Activated T-cell treated with anti-CD3 and anti-CD28 coated beads for 48 hours (primary cell): ENCODE data around the gene ZNF862.

Source experiments
- DNase-seq: peaks from one replicate; pipeline ENCODE4 v3.0.0-alpha.2; 2020; ENCODE audit warnings: low read depth

The ZNF862 gene

DNA sequence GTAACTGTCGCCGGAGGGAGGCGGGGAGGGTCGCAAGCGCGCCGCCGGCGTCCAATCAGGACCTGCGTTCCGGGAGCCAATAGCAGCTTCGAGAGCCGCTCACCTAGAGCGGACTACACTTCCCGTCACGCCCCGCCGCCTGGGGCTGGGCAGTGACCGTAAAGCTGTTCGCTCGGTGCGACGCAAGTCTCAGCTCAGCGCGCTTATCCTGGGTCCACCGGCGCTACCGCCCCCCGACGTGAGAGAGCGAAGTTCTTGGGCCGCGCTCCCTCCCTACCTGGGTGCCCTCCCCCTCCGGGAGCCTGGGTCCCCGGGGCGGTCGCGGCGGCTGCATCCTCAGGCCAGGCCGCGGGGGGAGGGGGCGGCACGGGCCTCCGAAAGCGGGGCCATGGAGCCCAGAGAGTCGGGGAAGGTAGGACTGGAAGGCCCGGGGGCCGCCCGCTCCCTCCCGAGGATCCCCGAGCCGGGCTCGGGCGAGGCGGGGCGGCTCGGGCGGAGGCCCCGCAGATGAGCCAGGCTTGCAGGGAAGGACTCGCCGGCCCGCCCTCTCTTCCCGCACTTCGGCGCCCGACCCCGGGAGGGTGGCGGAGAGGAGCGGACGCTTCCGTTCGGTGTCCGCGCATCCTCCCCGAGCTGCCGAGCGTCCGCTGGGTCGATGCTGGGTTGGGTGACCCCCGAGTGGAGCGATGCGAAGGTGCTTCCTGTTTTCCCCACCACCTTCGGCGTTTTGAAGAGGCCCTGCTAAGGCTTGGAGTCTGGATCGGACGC is at the start of gene ZNF862:
ZNF862 (plus strand) TSS at position 152 of the 768 bp plus-strand sequence; CDS start at position 389, 237 bp downstream.
- peak; percentile 94 for DNase-seq

- DNase-seq: no peak
These were observed 49.1 kb upstream of the ZNF862 start for GRCh38 chr7:149789101-149789500.

DNA sequence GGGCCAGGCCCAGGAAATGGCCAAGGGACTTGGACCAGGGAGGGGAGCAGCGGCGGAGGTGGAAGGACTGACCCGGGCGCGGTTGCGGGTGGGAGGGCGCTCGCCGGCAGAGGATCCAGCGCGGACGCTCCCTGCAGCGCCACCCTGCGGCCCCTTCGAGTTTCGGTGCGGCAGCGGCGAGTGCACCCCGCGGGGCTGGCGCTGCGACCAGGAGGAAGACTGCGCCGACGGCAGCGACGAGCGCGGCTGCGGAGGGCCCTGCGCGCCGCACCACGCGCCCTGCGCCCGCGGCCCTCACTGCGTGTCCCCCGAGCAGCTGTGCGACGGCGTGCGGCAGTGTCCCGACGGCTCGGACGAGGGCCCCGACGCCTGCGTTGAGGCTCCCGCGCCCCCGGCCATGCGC is 48.0 kb upstream of the ZNF862 start:
- DNase-seq: peak; percentile 60

DNA sequence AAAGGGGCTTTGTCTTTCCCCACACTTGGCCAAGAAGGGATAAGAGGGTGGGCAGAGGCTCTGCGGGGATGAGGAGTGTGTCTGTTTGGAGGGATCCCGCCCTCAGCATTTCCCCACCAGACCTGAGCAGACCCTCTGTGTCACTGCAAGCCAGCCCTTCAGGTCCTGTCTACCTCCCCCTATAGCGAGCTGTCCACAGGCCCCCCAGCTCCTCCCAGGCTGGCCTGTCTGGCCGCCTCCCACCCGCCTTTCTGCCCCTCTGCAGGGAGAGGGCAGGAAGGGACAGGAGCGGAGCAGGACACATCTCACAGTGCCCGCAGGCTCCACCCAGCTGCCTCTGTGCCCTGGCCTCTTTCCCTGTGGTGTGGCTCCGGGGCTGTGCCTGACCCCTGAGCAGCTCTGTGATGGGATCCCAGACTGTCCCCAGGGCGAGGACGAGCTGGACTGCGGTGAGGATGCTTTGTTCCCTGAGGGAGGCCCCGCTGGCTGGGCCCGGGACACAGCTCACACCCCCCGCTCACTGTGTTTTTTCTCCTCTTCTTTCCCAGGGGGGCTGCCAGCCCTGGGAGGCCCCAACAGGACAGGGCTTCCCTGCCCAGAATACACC is 47.3 kb upstream of the ZNF862 start:
- DNase-seq: no peak

DNA sequence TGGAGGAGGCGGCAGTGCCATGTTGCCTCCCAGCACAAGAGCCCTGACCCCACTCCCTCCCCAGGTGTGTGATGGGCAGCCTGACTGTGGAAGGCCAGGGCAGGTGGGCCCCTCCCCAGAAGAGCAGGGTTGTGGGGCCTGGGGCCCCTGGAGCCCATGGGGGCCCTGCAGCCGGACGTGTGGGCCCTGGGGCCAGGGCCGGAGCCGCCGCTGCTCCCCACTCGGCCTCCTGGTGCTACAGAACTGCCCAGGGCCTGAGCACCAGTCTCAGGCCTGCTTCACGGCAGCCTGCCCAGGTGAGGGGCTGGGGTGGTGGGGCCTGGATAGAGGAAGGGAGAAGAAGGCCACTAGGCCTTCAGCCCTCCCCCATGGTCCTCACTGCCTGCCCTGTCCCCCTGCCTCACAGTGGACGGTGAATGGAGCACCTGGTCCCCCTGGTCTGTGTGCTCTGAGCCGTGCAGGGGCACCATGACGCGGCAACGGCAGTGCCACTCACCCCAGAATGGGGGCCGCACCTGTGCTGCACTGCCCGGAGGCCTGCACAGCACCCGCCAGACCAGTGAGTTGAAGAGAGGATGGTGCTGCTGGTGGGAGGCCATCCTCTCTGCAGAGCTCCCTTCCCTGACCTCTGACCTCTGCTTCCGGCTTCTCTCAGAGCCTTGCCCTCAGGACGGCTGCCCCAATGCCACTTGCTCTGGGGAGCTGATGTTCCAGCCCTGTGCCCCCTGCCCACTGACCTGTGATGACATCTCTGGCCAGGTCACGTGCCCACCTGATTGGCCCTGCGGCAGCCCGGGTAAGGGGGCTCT is 46.6 kb upstream of the ZNF862 start:
- no peak for DNase-seq

- no peak for DNase-seq
These were observed 46.0 kb upstream of the ZNF862 start for GRCh38 chr7:149792220-149792595.

- DNase-seq: no peak
These were observed 44.9 kb upstream of the ZNF862 start for GRCh38 chr7:149793261-149793660.

- DNase-seq: no peak
These were observed 43.5 kb upstream of the ZNF862 start for GRCh38 chr7:149794661-149795060.

GRCh38 chr7:149795126-149795525 is 43.0 kb upstream of the ZNF862 start:
- DNase-seq: no peak

DNA sequence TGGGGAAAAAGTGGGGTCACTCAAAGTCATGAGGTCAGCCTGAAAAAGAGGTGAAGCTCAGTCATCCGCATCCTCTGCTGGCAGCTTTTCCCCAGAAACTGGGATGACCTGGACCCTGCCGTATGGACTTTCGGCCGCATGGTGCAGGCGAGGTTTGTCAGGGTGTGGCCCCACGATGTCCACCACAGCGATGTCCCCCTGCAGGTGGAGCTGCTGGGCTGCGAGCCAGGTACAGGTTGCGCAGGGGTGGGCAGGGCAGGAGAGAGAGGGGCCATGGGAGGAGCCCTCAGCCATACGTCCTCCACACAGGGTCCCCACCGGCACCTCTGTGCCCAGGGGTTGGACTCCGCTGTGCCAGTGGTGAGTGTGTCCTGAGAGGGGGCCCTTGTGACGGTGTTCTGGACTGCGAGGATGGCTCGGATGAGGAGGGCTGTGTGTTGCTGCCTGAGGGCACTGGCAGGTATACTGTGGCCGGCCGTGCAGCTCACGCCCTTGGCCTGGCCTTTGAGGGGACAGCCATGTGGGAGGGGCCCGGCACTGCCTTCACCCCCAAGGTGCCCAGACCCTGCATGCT is 41.8 kb upstream of the ZNF862 start:
- no peak for DNase-seq

GRCh38 chr7:149797771-149798170 is 40.4 kb upstream of the ZNF862 start:
- no peak for DNase-seq

DNA sequence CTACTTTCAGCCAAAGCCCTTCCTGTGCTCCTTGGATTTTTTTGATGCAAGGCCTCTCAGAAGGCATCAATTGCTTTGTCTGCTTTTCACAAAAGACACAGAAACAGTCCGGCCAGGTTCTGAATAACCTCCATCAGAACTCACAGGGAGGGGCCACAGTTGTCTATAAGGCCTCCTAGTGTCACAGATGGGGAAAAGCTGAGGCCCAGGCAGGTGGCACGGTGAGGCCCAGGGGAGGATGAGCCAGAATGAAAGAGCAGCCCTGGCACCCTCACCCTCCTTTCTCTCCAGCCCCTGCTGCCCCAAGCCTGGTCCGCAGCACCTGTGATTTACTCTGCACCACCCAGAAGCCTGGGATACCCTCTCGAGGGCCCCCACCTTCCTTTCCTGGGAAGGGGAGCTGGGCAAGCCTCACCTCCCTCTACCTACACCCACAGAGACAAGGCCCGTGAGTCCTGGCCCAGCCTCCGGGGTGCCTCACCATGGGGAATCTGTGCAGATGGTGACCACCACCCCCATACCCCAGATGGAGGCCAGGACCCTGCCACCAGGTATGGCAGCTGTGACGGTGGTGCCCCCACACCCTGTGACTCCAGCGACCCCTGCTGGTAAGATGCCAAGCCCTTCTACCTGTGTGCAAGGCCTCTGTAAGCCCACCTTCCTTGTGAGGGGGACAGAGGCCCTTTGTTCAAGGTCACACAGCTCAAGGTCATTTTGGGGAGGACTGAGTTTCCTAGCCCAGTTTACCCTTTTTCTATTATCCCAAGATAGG is 38.6 kb upstream of the ZNF862 start:
- peak; percentile 36 for DNase-seq

GRCh38 chr7:149800169-149800555 is 38.0 kb upstream of the ZNF862 start:
- no peak for DNase-seq

- DNase-seq: no peak
These were observed 37.1 kb upstream of the ZNF862 start for GRCh38 chr7:149801002-149801566.

DNA sequence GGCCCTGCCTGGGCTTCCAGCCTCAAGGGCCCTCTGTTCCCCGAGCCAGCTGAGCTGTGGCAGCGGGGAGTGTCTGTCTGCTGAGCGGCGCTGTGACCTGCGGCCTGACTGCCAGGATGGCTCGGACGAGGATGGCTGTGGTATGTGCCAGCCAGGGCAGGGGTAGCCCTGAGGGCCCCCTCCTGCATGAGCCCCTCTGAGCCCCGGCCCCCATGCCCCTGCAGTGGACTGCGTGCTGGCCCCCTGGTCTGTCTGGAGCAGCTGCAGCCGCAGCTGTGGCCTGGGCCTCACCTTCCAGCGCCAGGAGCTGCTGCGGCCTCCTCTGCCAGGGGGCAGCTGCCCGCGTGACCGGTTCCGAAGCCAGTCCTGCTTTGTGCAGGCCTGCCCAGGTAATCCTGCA is 36.4 kb upstream of the ZNF862 start:
- no peak for DNase-seq

DNA sequence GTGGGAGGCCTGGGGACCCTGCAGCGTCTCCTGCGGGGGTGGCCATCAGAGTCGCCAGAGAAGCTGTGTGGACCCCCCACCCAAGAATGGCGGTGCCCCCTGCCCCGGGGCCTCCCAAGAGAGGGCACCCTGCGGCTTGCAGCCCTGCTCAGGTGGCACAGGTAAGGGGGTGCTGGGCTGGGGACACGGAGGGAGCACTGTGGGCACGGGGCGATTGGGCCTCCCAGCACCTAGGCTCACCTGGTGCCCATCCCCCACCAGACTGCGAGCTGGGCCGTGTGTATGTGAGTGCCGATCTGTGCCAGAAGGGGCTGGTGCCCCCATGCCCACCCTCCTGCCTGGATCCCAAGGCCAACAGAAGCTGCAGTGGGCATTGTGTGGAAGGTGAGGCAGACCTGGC is 35.2 kb upstream of the ZNF862 start:
- no peak for DNase-seq

GRCh38 chr7:149803551-149804074 is 34.6 kb upstream of the ZNF862 start:
- DNase-seq: no peak

DNA sequence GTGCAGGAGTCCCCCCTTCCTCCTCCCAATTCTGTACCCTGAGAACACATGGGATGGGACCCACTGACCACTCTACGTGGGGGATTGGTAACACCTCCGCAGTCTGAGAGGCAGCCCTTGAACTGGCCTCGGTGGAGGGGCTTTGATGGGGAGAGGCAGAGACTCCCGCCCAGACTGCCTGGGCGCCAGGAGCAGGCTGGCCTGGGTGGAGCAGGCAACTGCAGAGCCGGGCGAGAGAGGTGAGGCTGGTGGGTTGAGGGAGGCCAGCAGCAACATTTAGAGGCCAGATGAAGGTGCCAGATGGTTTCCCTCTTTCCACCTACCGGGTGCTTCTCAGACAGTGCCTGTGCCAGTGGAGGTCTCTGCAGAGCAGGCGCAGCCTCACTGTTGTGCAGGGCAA is 34.1 kb upstream of the ZNF862 start:
- DNase-seq: no peak

DNA sequence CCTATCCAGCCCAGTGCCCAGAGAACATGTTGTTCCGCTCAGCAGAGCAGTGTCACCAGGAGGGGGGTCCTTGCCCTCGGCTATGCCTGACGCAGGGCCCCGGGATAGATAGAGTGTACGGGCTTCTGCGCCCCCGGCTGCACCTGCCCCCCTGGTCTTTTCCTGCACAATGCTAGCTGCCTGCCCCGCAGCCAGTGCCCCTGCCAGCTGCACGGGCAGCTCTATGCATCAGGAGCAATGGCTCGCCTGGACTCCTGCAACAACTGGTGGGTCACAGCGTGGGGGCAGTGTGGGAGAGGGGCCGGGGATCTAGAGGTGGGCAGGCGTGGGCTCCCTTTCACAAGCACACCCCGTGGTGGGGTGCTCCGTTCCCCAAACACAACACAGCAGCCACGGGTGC is 31.4 kb upstream of the ZNF862 start:
- no peak for DNase-seq

- DNase-seq: no peak
These were observed 29.9 kb upstream of the ZNF862 start for GRCh38 chr7:149808311-149808710.

DNA sequence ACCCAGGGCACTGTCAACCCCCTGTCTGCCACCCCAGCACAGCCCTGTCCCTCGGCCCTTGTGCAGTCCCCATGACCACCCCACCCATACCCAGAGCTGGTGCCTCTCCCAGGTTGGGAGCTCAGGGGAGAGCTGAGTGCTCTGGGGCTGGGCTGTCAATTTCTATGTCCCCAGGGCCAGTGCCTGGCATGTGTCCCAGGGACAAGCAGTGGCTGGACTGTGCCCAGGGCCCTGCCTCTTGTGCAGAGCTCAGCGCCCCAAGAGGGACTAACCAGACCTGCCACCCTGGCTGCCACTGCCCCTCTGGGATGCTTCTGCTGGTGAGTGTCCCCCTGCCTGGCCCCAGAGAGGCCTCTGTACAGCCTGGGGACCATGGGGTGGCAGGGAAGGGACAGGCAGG is 29.0 kb upstream of the ZNF862 start:
- DNase-seq: no peak
